Thoracic aorta (tissue), 2 donors: ENCODE results near the gene C1orf159. TPM values are rescaled to one million over a fixed set of nuclear protein-coding genes. Genes with fewer than 3 reads are reported as not detected.

Experiments used
- ATAC-seq: fragments of 150-250 bp; one replicate; pipeline ENCODE4 v1.8.0; 2017; ENCODE audit warnings: low read depth; ENCODE audit not compliant: insufficient number of reproducible peaks, low FRiP score
- DNase-seq: peaks from one replicate; pipeline ENCODE4 v3.0.0-alpha.2; 2020; ENCODE audit warnings: low spot score
- H3K27ac ChIP-seq, 2 donors: fragments of 200-600 bp; sonication (generic); 1 replicate in 1 of 2; 2 replicates in 1 of 2; pipeline ENCODE4 v1.5.1; 2016; ENCODE audit warnings: mild to moderate bottlenecking in 2 of 2, moderate library complexity in 2 of 2
- H3K27me3 ChIP-seq: fragments of 200-600 bp; sonication (generic); replicated peaks from 2 replicates; pipeline ENCODE4 v1.6.0; 2016; ENCODE audit warnings: mild to moderate bottlenecking; ENCODE audit not compliant: insufficient read depth
- H3K36me3 ChIP-seq: fragments of 200-600 bp; sonication (generic); one replicate; pipeline ENCODE4 v1.5.1; 2016
- H3K4me1 ChIP-seq, 2 donors: fragments of 200-600 bp; sonication (generic); 1 replicate in 1 of 2; 2 replicates in 1 of 2; pipeline versions ENCODE4 v1.5.1 to v1.6.0; 2016; ENCODE audit warnings: low read depth in 2 of 2, mild to moderate bottlenecking in 1 of 2; ENCODE audit not compliant: control insufficient read depth in 1 of 2
- H3K4me3 ChIP-seq: fragments of 200-600 bp; sonication (generic); 2 replicates; pipeline ENCODE4 v1.5.1; 2016; ENCODE audit warnings: mild to moderate bottlenecking
- H3K9me3 ChIP-seq: fragments of 200-600 bp; sonication (generic); 2 replicates; pipeline ENCODE4 v1.5.1; 2016
- total RNA-seq, 2 donors: library from RNA; depleted of rRNA; stranded (reverse); fragments of >200 nt; gene quantifications; one replicate each; pipeline versions ENCODE4 v1.1.0 to v1.2.3, GENCODE V29; 2016
- TF ChIP-seq, protein P1 (sequence below): fragments of 200-600 bp; sonication (generic); IDR thresholded peaks from one replicate; pipeline ENCODE4 v1.5.1; 2019; ENCODE audit warnings: antibody characterized with exemption

Gene C1orf159
- total RNA-seq, 2 donors from 2014 or later: 10.8 to 21.2 TPM

- DNase-seq: no peak
- TF ChIP-seq, protein P1, sequence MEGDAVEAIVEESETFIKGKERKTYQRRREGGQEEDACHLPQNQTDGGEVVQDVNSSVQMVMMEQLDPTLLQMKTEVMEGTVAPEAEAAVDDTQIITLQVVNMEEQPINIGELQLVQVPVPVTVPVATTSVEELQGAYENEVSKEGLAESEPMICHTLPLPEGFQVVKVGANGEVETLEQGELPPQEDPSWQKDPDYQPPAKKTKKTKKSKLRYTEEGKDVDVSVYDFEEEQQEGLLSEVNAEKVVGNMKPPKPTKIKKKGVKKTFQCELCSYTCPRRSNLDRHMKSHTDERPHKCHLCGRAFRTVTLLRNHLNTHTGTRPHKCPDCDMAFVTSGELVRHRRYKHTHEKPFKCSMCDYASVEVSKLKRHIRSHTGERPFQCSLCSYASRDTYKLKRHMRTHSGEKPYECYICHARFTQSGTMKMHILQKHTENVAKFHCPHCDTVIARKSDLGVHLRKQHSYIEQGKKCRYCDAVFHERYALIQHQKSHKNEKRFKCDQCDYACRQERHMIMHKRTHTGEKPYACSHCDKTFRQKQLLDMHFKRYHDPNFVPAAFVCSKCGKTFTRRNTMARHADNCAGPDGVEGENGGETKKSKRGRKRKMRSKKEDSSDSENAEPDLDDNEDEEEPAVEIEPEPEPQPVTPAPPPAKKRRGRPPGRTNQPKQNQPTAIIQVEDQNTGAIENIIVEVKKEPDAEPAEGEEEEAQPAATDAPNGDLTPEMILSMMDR: no peak
Observed at GRCh38 chr1:1118876-1119220, 3.0 kb upstream of the C1orf159 start.

DNA sequence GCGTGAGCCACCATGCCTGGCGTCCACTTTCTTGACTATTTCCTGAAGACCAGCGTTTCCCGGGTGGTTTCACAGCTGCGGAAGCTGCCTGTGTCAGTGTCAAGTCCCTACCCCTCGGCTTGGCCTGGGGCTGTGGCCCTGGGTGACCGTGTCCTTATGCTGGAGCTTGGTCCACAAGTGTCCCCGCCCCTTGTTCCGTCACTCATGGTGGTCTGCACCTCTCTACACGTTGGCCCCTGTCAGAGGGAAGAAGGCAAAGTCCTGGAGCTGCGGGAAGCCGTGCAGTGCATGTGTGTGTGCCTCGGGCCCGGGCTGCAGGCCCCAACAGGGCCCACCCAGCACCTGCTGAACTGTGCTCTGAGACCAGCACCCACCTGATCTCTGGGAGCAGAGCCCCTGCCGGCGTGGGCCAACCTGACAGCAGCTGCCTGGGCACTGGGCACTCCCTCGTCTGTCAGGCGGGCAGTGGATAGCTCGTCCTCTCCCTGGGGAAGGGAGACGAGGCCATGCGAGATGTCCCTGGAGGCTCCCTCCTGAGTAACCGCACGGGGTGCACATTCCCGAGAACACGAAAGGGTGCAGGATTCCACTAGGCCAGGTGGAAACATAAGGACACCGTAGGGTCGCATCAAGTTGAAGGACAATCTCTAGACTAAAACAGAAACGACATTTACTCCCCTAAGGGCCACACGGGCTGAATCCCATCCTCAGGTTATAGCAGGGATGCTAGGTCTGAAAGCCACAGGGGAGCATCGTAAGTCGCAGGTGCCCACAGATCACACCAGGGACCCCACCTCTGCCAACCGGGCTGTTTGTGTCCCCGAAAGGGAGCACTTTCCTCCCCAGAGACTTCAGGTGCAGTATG, 2.4 kb upstream of the C1orf159 start:
- no peak overlapping the region for H3K27ac ChIP-seq
- H3K36me3 ChIP-seq: no peaks in the 10 kb centered on the region
- H3K27me3 ChIP-seq: no peaks in the 10 kb centered on the region
- DNase-seq: no peak
- H3K4me1 ChIP-seq: peaks cover 8 to 13% of the 10 kb centered on the region in 2 donors
- no peaks in the 10 kb centered on the region for H3K9me3 ChIP-seq
- H3K4me3 ChIP-seq: no peak overlapping the region
- ATAC-seq: no peak
- TF ChIP-seq, protein P1: no peak

More at GRCh38 chr1:1118876-1119220, 3.0 kb upstream of the C1orf159 start:
- ATAC-seq: no peak
- H3K27ac ChIP-seq: no peak overlapping the region
- no peak overlapping the region for H3K4me3 ChIP-seq
- no peaks in the 10 kb centered on the region for H3K9me3 ChIP-seq
- no peaks in the 10 kb centered on the region for H3K27me3 ChIP-seq
- peaks cover 8 to 13% of the 10 kb centered on the region in 2 donors for H3K4me1 ChIP-seq
- no peaks in the 10 kb centered on the region for H3K36me3 ChIP-seq

GRCh38 chr1:1117469-1117831, 1.6 kb upstream of the C1orf159 start:
- Histone ChIP-seq H3K9me3 (no peaks in the 10 kb centered on the region), H3K4me1 (peaks cover 7 to 12% of the 10 kb centered on the region in 2 donors), H3K27ac (no peak overlapping the region), H3K36me3 (no peaks in the 10 kb centered on the region), H3K27me3 (no peaks in the 10 kb centered on the region), H3K4me3 (no peak overlapping the region)
- TF ChIP-seq, protein P1: no peak
- no peak for DNase-seq
- no peak for ATAC-seq

DNA sequence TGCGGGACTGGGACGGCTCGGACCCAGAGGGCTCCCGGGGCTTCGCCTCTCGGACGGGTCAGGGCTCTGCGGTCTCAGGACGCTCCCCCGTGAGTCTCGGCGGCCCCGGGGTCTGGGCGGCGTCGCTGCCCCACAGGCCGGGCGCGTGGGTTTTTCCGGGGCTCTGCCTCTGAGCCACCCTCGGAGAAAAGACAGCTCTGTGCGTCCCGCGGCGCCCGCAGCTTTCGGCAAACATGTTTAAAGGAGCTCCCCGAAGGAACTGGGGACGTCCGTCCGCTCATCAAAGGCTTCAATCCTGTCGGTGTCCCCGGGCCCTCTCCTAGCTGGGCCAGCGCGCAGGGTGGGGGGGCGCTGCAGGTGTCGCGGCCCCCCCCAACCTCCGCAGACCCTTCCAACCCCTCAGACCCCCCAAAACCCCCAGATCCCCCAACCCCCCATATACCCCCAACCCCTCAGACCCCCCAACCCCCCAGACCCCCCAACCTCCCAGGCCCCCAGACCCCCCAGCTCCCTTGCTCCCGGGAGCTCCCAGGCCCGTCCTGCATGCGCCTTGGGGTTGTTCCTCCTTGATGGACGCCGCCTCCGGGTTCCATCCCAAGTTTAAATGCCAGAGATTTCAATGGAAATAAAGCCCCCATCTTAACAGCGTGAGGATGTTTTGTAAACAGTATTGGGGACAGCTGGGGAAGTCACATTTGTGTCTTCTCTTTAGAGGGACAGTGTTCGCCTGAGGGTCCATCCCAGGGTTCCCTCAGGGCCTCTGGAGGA, 996 bp upstream of the C1orf159 start:
- ATAC-seq: no peak
- H3K27ac ChIP-seq: no peak overlapping the region

More for the DNA sequence above, 996 bp upstream of the C1orf159 start:
- Histone ChIP-seq H3K27me3 (no peaks in the 10 kb centered on the region), H3K4me1 (peaks cover 5 to 6% of the 10 kb centered on the region in 2 donors), H3K9me3 (no peaks in the 10 kb centered on the region), H3K36me3 (no peaks in the 10 kb centered on the region), H3K4me3 (peak overlapping the region; percentile 99)
- no peak for DNase-seq
- TF ChIP-seq, protein P1: no peak
